HG03520 (cell line): Measurements from ENCODE around the gene TMEM88.
A peak's percentile ranks its signal among the peaks of the same experiment; 100 is the strongest.

Source experiments
- ATAC-seq: cut with Tn5 transposase; IDR thresholded peaks from one replicate; pipeline ENCODE4 v1.9.1; 2021; ENCODE audit warnings: mild to moderate bottlenecking, moderate library complexity; ENCODE audit not compliant: unreplicated experiment

TMEM88 gene

GRCh38 chr17:7832431-7832830 lies 22.4 kb upstream of the TMEM88 start:
- no peak for ATAC-seq

GRCh38 chr17:7833011-7833794 lies 21.7 kb upstream of the TMEM88 start:
- no peak for ATAC-seq

DNA sequence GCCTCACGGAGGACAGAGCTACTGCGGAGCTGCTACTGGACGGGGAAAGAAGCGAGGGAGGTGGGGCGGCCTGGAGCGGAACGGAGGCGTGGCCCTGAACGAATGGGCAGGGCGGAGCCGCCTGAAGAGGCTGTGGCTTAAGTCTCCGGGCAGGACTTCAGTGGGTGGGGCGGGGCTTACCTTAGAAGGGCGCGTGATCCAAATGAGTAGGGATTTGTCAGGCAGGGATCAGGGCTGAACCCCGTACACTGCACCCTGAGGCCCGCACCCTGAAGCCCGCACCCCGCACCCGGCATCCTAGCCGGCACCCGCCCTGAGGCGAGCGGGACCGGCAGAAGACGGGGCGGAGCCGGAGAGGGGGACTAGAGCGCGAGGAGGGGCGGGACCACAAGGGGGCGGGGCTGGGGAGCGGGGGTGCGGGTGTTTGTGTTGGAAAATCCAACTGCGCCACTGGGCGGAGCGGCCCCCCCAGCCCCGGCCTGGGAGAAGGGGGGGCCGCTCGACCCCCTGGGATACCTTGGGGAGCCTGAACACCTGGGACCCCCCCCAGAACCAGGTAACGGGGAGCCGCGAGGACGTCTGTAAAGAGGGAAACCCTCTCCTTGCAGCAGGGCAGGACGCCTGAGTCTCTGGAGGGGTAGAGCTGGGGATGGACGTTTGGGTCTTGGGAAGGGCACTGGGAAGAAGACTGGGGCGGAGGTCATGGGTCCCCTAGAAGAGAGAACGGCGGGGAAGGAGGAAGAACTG lies 20.9 kb upstream of the TMEM88 start, which contains the start of gene KDM6B:
Gene KDM6B (plus strand): TSS at position 423 of the 747 bp plus-strand sequence. CDS start 11,338 bp downstream, outside the sequence.
- no peak for ATAC-seq

DNA sequence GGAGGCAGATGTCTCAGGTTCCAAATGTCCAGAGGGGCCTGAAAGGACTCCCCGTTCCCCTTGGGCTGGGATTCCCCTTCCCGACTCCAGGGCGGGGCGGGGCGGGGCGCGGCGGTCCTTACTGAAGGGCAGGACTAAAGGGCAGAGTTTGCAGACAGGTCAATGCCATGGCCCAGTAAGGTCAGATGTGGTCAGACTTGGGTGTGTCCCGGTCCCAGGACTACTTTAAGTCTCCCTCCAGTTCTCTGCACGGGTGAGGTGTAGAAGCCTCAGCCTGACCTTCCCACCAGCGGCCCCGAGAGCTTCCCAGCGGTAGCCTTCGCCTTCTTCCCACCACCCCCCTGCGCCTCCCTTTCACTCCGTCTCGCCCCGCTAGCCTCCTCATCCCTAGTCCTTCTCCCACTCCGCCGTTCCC lies 20.3 kb upstream of the TMEM88 start:
- no peak for ATAC-seq

GRCh38 chr17:7834957-7835813 lies 19.7 kb upstream of the TMEM88 start:
- ATAC-seq: peak; percentile 47

DNA sequence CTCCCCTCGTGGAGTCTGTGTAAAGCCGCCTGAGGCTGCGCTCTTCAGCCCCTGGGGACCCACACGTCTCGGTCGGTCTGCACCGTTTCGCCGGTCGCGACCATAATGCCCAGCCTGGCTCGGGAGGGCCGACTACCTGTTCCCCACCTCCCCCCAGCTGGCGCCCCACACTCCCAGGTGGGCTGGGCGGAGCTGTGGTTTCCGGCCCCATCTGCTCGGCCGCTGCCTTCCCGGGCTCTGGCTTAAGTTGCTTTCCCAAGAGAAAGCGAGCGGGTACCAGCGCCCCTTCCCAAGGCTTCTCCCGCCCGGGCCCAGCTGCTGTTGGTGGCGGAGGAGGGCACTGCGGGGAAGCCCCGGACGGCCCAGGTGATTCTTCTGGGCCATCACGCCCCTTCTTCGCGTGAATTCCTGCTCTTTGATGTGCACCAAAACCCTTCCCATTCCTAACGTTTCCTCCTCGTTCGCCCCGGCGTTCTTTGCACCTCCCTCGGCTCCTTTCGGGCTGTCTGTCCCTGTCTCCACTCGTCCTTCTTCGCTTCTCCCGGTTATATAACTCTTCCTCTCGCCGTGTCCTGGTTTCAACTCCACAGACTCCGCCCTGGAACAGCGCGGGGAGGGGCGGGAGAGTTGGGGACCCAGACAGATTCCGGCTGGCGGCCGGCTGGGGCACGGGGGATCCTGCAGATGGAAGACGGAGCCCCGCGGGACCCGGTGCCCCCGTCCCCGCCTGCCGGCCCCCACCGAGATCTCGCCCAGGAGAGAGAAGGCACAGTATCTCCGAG lies 18.9 kb upstream of the TMEM88 start:
- peak; percentile 30 for ATAC-seq

GRCh38 chr17:7836596-7837407 lies 18.1 kb upstream of the TMEM88 start:
- ATAC-seq: no peak

GRCh38 chr17:7837408-7838088 lies 17.3 kb upstream of the TMEM88 start:
- ATAC-seq: no peak

DNA sequence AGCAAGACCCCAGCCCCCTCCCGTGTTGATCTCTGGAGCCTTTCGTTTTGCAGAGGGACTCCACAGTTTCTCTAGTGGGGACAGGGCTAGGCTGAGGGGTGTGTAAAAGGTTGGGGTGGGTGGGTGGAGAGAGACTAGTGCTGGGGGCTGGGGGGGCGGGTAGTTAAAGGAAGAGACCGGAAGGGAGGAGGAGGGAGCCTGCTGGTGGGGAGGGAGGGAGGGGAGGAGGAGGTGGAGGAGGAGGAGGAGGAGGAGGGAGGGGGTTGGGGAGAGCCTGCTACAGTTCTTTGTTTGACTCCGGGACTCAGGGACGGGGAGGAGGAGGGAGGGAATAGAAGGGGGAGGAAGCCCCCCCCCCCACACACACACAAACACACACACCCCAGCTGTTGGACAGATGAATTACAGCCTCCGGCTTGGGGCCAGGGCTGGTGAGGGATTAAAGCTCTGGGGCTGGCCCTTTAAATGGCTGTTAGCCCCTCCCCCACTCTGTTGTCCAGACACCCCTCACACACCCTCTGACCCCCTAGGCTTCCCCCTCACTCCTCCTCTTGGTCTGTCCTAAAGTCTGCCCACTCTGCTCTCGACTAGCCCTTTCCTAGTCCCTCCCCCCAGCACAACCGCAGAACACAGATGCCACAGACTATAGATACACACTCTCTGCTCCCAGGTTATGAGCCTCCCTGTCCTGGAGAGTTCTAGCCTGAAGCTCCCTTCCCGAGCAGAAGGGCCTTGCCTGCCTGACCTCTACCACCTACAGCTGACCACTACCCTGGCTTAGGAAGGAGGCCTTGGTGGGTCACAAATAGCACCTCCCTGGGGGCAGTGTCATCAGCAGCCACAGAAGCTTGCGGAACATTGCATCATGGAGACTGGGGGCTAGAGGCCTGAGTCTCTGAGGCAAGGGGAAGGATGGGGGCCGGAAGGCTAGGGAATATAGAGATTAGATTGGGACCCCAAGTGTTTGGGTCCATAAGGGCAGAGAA lies 16.5 kb upstream of the TMEM88 start:
- no peak for ATAC-seq

DNA sequence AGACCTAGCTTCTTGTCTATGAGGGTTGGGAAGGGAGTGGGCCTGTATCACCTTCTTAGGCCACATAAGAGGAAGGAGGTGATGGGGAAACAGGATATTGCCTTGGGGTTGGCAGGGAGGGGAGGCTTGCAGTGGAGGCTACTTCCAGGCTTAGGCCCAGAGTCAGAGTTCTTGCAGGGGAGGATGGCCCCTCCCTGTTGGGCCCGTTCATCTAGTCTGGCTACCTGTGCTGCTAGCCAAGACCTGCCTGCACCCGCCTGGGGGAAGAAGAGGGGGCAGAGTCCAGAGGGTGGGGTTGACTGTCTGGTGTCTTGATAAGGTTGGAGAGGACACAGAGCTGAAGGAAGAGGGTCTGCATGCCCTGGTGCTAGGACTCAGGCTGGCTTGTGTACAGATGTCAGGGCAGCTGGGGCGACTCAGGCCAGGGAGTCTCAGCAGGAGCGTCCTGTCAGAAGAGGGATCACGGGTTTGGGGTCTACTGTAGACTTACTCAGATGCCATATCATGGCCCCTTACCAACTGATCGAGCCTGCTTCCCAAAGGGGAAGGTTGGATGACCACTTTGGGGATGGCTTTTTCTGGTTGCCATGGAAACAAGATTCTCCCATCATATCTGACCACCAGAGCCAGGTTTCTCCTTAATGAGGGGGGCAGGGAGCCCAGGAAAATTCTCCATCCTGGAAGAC lies 15.5 kb upstream of the TMEM88 start:
- no peak for ATAC-seq

- ATAC-seq: no peak
Observed at GRCh38 chr17:7839876-7840261, 15.0 kb upstream of the TMEM88 start.

DNA sequence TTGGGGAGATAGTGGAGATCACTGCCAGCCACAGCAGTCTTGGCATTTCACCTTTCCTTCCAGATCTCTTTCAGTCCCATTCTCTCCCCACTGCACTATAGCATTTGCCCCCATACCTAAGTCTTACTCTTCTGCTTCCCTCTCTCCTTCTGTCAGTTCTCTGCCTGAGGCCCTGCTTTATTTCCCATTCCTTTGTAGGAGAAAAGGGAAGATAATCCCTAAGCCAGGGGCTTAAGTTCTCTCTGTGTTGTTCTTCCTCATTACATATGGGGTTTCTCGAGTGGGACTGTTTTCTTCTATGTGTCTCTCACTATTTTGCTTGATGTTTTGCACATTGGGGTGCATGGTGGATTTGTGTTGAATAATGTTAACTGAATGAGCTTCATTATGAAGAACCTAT lies 14.4 kb upstream of the TMEM88 start:
- no peak for ATAC-seq

- no peak for ATAC-seq
Observed at GRCh38 chr17:7840875-7841274, 14.0 kb upstream of the TMEM88 start.

DNA sequence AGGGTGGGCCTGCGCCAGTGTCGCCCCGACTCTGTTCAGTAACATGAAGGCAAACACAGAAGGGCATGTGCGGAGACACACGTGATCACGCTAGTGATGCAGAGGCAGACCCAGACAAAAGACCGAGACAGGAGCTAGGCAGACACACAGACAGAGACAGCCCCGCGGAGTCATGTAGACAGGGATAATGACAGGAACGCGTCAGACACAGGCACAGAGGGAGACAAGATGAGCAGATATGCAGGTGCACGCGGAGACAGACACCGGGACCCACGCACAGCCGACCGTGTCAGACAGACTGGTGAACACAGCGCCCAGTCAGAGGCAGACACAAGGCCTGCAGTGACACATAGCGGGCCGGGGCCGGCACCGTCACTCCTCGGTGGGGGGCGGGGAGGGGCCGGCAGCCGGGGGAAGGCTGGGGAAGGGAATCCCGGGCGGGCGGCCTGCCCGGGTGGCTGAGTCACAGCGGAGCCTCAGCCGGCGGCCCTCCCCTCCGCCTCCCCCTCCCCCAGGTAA lies 13.4 kb upstream of the TMEM88 start:
- no peak for ATAC-seq

GRCh38 chr17:7841915-7842379 lies 12.9 kb upstream of the TMEM88 start:
- no peak for ATAC-seq

GRCh38 chr17:7842380-7843256 lies 12.2 kb upstream of the TMEM88 start:
- ATAC-seq: no peak
